NB4 (cell line): ENCODE measurements around the gene GAD2.

Experiments used
- DNase-seq: peaks from one replicate; pipeline ENCODE4 v3.0.0; 2010; ENCODE audit warnings: low read depth
- H3K4me3 ChIP-seq: one replicate; pipeline ENCODE4 v1.5.1; 2011; ENCODE audit warnings: mild to moderate bottlenecking, low read depth, low read length, moderate library complexity
- MYC ChIP-seq: IDR thresholded peaks from 2 replicates; pipeline ENCODE4 v1.6.1; 2011; ENCODE audit warnings: low read depth, low read length
- POLR2A ChIP-seq: IDR thresholded peaks from 2 replicates; pipeline ENCODE4 v1.6.1; 2011; ENCODE audit warnings: mild to moderate bottlenecking; ENCODE audit not compliant: insufficient read length; ENCODE audit errors: extremely low read depth
- TF ChIP-seq, protein P1 (sequence below): IDR thresholded peaks from 2 replicates; pipeline ENCODE4 v1.6.1; 2011; ENCODE audit warnings: low read depth, low read length
- TF ChIP-seq, protein P2 (sequence below): IDR thresholded peaks from one replicate; pipeline ENCODE4 v1.5.1; 2012; ENCODE audit warnings: low read depth, low read length

GAD2 gene

GRCh38 chr10:26216585-26217395 lies at the start of gene GAD2:
GAD2 (plus strand) TSS chr10:26216774; CDS start chr10:26216810, 36 bp downstream.
- H3K4me3 ChIP-seq = no peak within 1 kb of the TSS
- TF ChIP-seq MYC = no peak
- TF ChIP-seq, protein P1, sequence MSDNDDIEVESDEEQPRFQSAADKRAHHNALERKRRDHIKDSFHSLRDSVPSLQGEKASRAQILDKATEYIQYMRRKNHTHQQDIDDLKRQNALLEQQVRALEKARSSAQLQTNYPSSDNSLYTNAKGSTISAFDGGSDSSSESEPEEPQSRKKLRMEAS = no peak
- TF ChIP-seq, protein P2, sequence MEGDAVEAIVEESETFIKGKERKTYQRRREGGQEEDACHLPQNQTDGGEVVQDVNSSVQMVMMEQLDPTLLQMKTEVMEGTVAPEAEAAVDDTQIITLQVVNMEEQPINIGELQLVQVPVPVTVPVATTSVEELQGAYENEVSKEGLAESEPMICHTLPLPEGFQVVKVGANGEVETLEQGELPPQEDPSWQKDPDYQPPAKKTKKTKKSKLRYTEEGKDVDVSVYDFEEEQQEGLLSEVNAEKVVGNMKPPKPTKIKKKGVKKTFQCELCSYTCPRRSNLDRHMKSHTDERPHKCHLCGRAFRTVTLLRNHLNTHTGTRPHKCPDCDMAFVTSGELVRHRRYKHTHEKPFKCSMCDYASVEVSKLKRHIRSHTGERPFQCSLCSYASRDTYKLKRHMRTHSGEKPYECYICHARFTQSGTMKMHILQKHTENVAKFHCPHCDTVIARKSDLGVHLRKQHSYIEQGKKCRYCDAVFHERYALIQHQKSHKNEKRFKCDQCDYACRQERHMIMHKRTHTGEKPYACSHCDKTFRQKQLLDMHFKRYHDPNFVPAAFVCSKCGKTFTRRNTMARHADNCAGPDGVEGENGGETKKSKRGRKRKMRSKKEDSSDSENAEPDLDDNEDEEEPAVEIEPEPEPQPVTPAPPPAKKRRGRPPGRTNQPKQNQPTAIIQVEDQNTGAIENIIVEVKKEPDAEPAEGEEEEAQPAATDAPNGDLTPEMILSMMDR = no peak
- TF ChIP-seq POLR2A = no peak
- DNase-seq = no peak

GRCh38 chr10:26169466-26169865 lies 47.1 kb upstream of the GAD2 start:
- H3K4me3 ChIP-seq = no peak overlapping the region
- TF ChIP-seq, protein P2 = no peak
- TF ChIP-seq, protein P1 = no peak
- TF ChIP-seq POLR2A = no peak
- TF ChIP-seq MYC = no peak
- no peak for DNase-seq

DNA sequence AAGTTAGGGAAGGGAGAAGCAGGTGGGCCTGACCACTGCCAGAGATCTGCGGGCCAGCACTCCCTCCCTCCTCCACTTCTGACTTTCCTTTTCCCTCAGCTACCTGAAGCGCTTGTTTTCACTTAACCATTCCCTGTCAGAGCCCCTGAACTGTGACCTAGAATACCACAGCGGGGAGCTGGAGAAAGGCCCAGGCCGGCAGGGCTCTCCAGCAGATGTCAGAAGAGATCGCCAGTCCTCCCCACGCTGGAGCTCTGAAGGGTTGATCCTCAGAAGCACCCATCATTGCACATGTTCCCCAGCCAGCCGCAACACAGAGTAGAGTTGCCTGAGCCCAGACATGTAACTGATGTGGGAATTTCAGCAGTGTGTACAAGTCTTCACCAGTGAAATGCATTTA lies 44.4 kb upstream of the GAD2 start:
- TF ChIP-seq MYC = no peak
- TF ChIP-seq POLR2A = no peak
- TF ChIP-seq, protein P1 = no peak
- TF ChIP-seq, protein P2 = no peak
- no peak overlapping the region for H3K4me3 ChIP-seq
- DNase-seq = no peak

DNA sequence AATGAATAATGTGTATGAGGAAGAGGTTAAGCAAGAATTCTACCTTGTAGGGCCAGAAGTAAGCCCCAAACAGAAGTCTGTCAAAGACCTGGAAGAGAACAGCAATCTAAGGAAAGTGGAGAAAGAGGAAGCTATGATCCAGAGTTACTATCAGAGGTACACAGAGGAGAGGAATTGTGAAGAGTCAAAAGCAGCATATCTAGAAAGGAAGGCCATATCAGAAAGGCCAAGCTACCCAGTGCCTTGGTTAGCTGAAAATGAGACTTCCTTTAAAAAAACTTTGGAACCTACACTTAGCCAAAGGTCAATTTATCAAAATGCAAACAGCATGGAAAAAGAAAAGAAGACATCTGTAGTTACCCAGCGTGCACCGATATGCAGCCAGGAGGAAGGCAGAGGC lies 42.7 kb upstream of the GAD2 start:
- no peak overlapping the region for H3K4me3 ChIP-seq
- TF ChIP-seq, protein P1 = no peak
- no peak for TF ChIP-seq POLR2A
- TF ChIP-seq, protein P2 = no peak
- no peak for TF ChIP-seq MYC
- no peak for DNase-seq

- no peak for DNase-seq
- no peak for TF ChIP-seq MYC
- TF ChIP-seq, protein P2 = no peak
- TF ChIP-seq, protein P1 = no peak
- no peak for TF ChIP-seq POLR2A
- no peak overlapping the region for H3K4me3 ChIP-seq
These were observed 39.2 kb upstream of the GAD2 start for GRCh38 chr10:26177341-26177740.
